OCI-LY1 (cell line): Measurements from ENCODE around the gene HPS4.

Experiments
- CTCF ChIP-seq: fragments of 200-600 bp; sonication (generic), shearing (Covaris generic); IDR thresholded peaks from 2 replicates; pipeline ENCODE4 v1.5.1; 2017; ENCODE audit warnings: mild to moderate bottlenecking, antibody characterized with exemption, low read length, moderate library complexity, mixed read lengths
- EZH2 ChIP-seq: fragments of 200-600 bp; sonication (generic), shearing (Covaris generic); IDR thresholded peaks from 2 replicates; pipeline ENCODE4 v1.8.0; 2017; ENCODE audit warnings: borderline replicate concordance, mixed run types, mild to moderate bottlenecking, antibody characterized with exemption, low read length, moderate library complexity, mixed read lengths

GRCh38 chr22:26485013-26485412 is 1.4 kb upstream of the HPS4 start:
- TF ChIP-seq CTCF (no peak), EZH2 (no peak)
